CD14-positive monocyte (primary cell): Measurements from ENCODE around the gene ATP5F1E. TPM values are rescaled to one million over a fixed set of nuclear protein-coding genes. Genes with fewer than 3 reads are reported as not detected.

ENCODE experiments used
- DNase-seq, 3 donors: peaks; one replicate each; pipeline ENCODE4 v3.0.0-alpha.2; 2011 to 2022
- H2AFZ ChIP-seq: 2 replicates; pipeline ENCODE4 v1.6.0; 2012; ENCODE audit warnings: mild to moderate bottlenecking, low read depth, low read length, inconsistent platforms; ENCODE audit not compliant: insufficient read depth, poor library complexity, severe bottlenecking
- H3K27ac ChIP-seq, 2 donors: 1 replicate in 1 of 2; 2 replicates in 1 of 2; pipeline ENCODE4 v1.5.1; 2012 to 2013; ENCODE audit warnings: low read length in 2 of 2, control low read depth in 1 of 2, inconsistent platforms in 1 of 2, low read depth in 1 of 2, mild to moderate bottlenecking in 1 of 2
- H3K27me3 ChIP-seq, 2 donors: one replicate each; pipeline versions ENCODE4 v1.6.0 to v1.6.1; 2011 to 2013; ENCODE audit warnings: low read length in 2 of 2; ENCODE audit not compliant: control insufficient read depth in 2 of 2, insufficient read depth in 2 of 2
- H3K36me3 ChIP-seq, 2 donors: replicated peaks in 1 of 2; 1 replicate in 1 of 2; 2 replicates in 1 of 2; pipeline versions ENCODE4 v1.5.1 to v1.6.1; 2012 to 2013; ENCODE audit warnings: low read length in 2 of 2, control low read depth in 1 of 2, inconsistent platforms in 1 of 2, mild to moderate bottlenecking in 1 of 2; ENCODE audit not compliant: insufficient read depth in 2 of 2, control insufficient read depth in 1 of 2
- H3K4me1 ChIP-seq, 2 donors: 1 replicate in 1 of 2; 2 replicates in 1 of 2; pipeline versions ENCODE4 v1.5.1 to v1.6.1; 2012 to 2013; ENCODE audit warnings: low read length in 2 of 2, control low read depth in 1 of 2, inconsistent platforms in 1 of 2, mild to moderate bottlenecking in 1 of 2, moderate library complexity in 1 of 2; ENCODE audit not compliant: insufficient read depth in 2 of 2, control insufficient read depth in 1 of 2
- H3K4me2 ChIP-seq: replicated peaks from 2 replicates; pipeline ENCODE3; 2012; ENCODE audit warnings: low read length, moderate library complexity, mild to moderate bottlenecking; ENCODE audit not compliant: poor library complexity, severe bottlenecking; ENCODE audit errors: extremely low read depth
- H3K4me3 ChIP-seq, 3 experiments: fragments of 200-600 bp in 1 of 3; sonication (generic) in 1 of 3; replicated peaks in 1 of 3; 1 replicate in 2 of 3; 2 replicates in 1 of 3; pipeline ENCODE4 v1.5.1; 2011 to 2013; ENCODE audit warnings: low read length in 3 of 3, mild to moderate bottlenecking in 3 of 3, control low read depth in 2 of 3, low read depth in 2 of 3, inconsistent platforms in 1 of 3, moderate library complexity in 1 of 3
- H3K79me2 ChIP-seq: 2 replicates; pipeline ENCODE4 v1.6.0; 2012; ENCODE audit warnings: mild to moderate bottlenecking, control low read depth, inconsistent platforms, low read length, moderate library complexity; ENCODE audit not compliant: insufficient read depth
- H3K9ac ChIP-seq: 2 replicates; pipeline ENCODE4 v1.6.0; 2017; ENCODE audit warnings: low read length, mild to moderate bottlenecking; ENCODE audit not compliant: insufficient read depth, poor library complexity, severe bottlenecking
- H3K9me3 ChIP-seq, 2 donors: replicated peaks in 1 of 2; 1 replicate in 1 of 2; 2 replicates in 1 of 2; pipeline versions ENCODE4 v1.5.1 to v1.6.1; 2012 to 2013; ENCODE audit warnings: low read length in 2 of 2, control low read depth in 1 of 2; ENCODE audit not compliant: control insufficient read depth in 1 of 2, insufficient read depth in 1 of 2
- H4K20me1 ChIP-seq: 2 replicates; pipeline ENCODE4 v1.6.0; 2012; ENCODE audit warnings: mild to moderate bottlenecking, low read length, control low read depth, moderate library complexity; ENCODE audit not compliant: insufficient read depth
- H3K27ac Mint-ChIP-seq, 7 donors: one replicate each; pipeline ENCODE4 v1.8.0; 2020; ENCODE audit warnings: mild to moderate bottlenecking in 7 of 7, mixed read lengths in 7 of 7, moderate library complexity in 6 of 7, inconsistent platforms in 2 of 7
- H3K27me3 Mint-ChIP-seq, 3 donors: one replicate each; pipeline ENCODE4 v1.8.0; 2021 to 2022; ENCODE audit warnings: low read depth in 3 of 3, mild to moderate bottlenecking in 3 of 3, mixed read lengths in 3 of 3, moderate library complexity in 3 of 3, inconsistent platforms in 1 of 3
- H3K36me3 Mint-ChIP-seq, 2 donors: one replicate each; pipeline ENCODE4 v1.8.0; 2020; ENCODE audit warnings: mixed read lengths in 2 of 2, inconsistent platforms in 1 of 2, mild to moderate bottlenecking in 1 of 2
- H3K4me1 Mint-ChIP-seq: one replicate; pipeline ENCODE4 v1.8.0; 2020; ENCODE audit warnings: mild to moderate bottlenecking, mixed read lengths
- H3K4me3 Mint-ChIP-seq, 2 donors: one replicate each; pipeline ENCODE4 v1.8.0; 2020; ENCODE audit warnings: mild to moderate bottlenecking in 2 of 2, mixed read lengths in 2 of 2, moderate library complexity in 1 of 2
- H3K9me3 Mint-ChIP-seq, 7 donors: one replicate each; pipeline ENCODE4 v1.8.0; 2020 to 2022; ENCODE audit warnings: mixed read lengths in 7 of 7, mild to moderate bottlenecking in 6 of 7, moderate library complexity in 6 of 7, inconsistent platforms in 2 of 7
- CTCF ChIP-seq: fragments of 200-600 bp; IDR thresholded peaks from one replicate; pipeline ENCODE4 v1.8.0; 2022; ENCODE audit warnings: antibody characterized with exemption, mild to moderate bottlenecking
- WGBS: methylation state at CpG from one replicate; pipeline ENCODE4 v1.1.5; 2013; ENCODE audit warnings: missing lambda C conversion rate; ENCODE audit not compliant: insufficient coverage; 5-methylcytosine and 5-hydroxymethylcytosine counted together
- intact Hi-C, 2 donors: fragments of 100-400 bp; cut with micrococcal nuclease; formaldehyde crosslinking; loops; one replicate each; pipeline versions ENCODE4 v1.15.0 to v1.15.1; 2023
- polyA plus RNA-seq, 3 donors: library from polyadenylated mRNA; depleted of rRNA in 1 of 3; unstranded in 2 of 3; stranded (reverse) in 1 of 3; fragments of 300-500 nt in 2 of 3; fragments of >200 nt in 1 of 3; fragmentation: Illumina TruSeq in 2 of 3; gene quantifications; 1 replicate in 2 of 3; 2 replicates in 1 of 3; pipeline ENCODE4 v1.2.3, GENCODE V29; 2012 to 2021

The ATP5F1E gene
- polyA plus RNA-seq, 3 donors: 39.0 to 105 (median 102) TPM

- H3K27ac Mint-ChIP-seq: peak within 1 kb of the TSS; percentile 75 to 90 (median 82)
- DNase-seq: peak; percentile 65 to 78 (median 77)
- H3K4me3 ChIP-seq: peak within 1 kb of the TSS; percentile 67 to 92 (median 86)
- no peaks in the 10 kb centered on the region for H3K27me3 ChIP-seq
- peaks cover 26% of the 10 kb centered on the region for H4K20me1 ChIP-seq
- H2AFZ ChIP-seq: peak within 1 kb of the TSS; percentile 91
- peak within 1 kb of the TSS; percentile 80 to 92 for H3K4me3 Mint-ChIP-seq
- 6% methylated on average over 100 of the region's 109 CpGs for WGBS
- peaks cover 46% of the 10 kb centered on the region for H3K79me2 ChIP-seq
- peak within 1 kb of the TSS; percentile 93 for H3K4me2 ChIP-seq
- H3K27me3 Mint-ChIP-seq: peaks cover 0 to 4% (median 1%) of the 10 kb centered on the region in 3 donors
- peaks cover 1 to 6% of the 10 kb centered on the region in 2 donors for H3K36me3 Mint-ChIP-seq
- peaks cover 20 to 32% of the 10 kb centered on the region in 2 donors for H3K4me1 ChIP-seq
- peaks cover 31% of the 10 kb centered on the region for H3K4me1 Mint-ChIP-seq
- peak within 1 kb of the TSS; percentile 68 for H3K9ac ChIP-seq
- peaks cover 3 to 7% of the 10 kb centered on the region in 2 donors for H3K9me3 ChIP-seq
- intact Hi-C loops: loop anchor here (5.0 to 10.0 kb wide), 2 partner anchors 54 to 89 kb away; partner anchors contain the start of gene ATP5F1E (in 1 of the 2)
- peaks cover 3 to 12% (median 6%) of the 10 kb centered on the region in 7 donors for H3K9me3 Mint-ChIP-seq
- TF ChIP-seq CTCF: no peak
- peak within 1 kb of the TSS; percentile 46 to 80 for H3K27ac ChIP-seq
- H3K36me3 ChIP-seq: peaks cover 0 to 4% of the 10 kb centered on the region in 2 donors
Observed at GRCh38 chr20:58980711-58981627, 51.2 kb downstream of the ATP5F1E start, which contains the start of gene NELFCD. TSS of gene NELFCD (plus strand) at chr20:58981256. CDS start at chr20:58981310, 54 bp downstream.

DNA sequence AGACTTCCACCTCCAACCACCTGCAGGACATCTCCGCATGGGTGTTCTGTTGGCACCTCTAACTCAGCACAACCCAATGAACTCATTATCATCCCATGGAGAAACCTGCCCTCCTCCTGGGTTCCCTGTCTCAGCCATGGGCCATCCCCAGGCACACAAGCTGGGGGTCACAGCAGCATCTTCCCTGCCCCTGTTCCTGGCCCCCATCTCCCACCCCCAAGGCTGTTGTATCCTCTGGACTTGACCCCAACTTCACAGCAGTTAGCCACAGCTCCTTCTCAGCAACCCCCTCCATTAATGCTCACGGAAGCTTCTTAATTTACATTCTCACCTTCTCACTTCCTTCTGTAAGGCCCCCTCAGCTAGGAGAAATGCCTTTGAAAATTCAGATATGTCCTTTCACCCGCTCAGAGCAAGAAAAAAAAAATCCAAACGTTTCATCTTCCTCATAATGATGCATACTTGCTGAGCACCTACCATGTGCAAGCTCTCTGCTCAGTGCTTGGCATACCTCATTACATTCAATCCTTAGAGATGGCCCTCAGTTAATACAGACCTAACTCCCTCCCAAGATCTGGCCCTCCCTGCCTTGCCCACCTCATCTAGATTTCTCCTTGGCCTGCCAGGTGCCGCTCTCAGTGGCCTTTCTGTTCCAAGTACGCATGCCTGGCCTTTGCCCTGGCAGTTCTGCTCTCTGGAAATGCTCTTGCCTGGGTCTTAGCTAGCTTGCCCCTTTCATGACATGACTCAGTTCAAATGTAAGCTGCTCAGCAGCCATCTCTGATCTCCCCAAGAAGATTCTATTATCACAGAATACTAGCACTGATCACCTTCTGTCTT lies 53.6 kb downstream of the ATP5F1E start:
- Mint-ChIP-seq H3K4me1 (peaks cover 25% of the 10 kb centered on the region), H3K36me3 (peaks cover 0 to 3% of the 10 kb centered on the region in 2 donors), H3K4me3 (no peak overlapping the region), H3K27ac (no peak overlapping the region), H3K27me3 (peaks cover 0 to 4% (median 1%) of the 10 kb centered on the region in 3 donors), H3K9me3 (peaks cover 3 to 20% (median 13%) of the 10 kb centered on the region in 7 donors)
- WGBS: 93% methylated on average over 4 of the region's 6 CpGs
- Histone ChIP-seq H3K9me3 (peaks cover 13 to 14% of the 10 kb centered on the region in 2 donors), H3K4me1 (peaks cover 26 to 36% of the 10 kb centered on the region in 2 donors), H3K4me3 (no peak overlapping the region), H3K79me2 (peaks cover 22% of the 10 kb centered on the region), H4K20me1 (peaks cover 2% of the 10 kb centered on the region), H3K27me3 (no peaks in the 10 kb centered on the region), H3K36me3 (no peaks in the 10 kb centered on the region), H3K27ac (no peak overlapping the region), H3K4me2 (no peak overlapping the region), H2AFZ (no peak overlapping the region), H3K9ac (no peak overlapping the region)
- no peak for TF ChIP-seq CTCF
- intact Hi-C loops: no loop called here
- DNase-seq: no peak
